Gastrocnemius medialis (tissue), 4 donors: Measurements from ENCODE around the gene RHPN2.

Experiments
- POLR2A ChIP-seq, 2 donors: fragments of 450-650 bp; IDR thresholded peaks; one replicate each; pipeline ENCODE4 v1.6.1; 2017; ENCODE audit warnings: antibody characterized with exemption in 2 of 2, mild to moderate bottlenecking in 2 of 2, moderate library complexity in 2 of 2
- TF ChIP-seq, protein P1 (sequence below), 5 experiments: fragments of 450-650 bp in 3 of 5; fragments of 200-600 bp in 2 of 5; sonication (generic) in 2 of 5; IDR thresholded peaks in 4 of 5; conservative IDR thresholded peaks in 1 of 5; 1 replicate in 4 of 5; 2 replicates in 1 of 5; pipeline ENCODE4 v1.5.1; 2016 to 2019; ENCODE audit warnings: antibody characterized with exemption in 5 of 5, mild to moderate bottlenecking in 3 of 5, moderate library complexity in 3 of 5

DNA sequence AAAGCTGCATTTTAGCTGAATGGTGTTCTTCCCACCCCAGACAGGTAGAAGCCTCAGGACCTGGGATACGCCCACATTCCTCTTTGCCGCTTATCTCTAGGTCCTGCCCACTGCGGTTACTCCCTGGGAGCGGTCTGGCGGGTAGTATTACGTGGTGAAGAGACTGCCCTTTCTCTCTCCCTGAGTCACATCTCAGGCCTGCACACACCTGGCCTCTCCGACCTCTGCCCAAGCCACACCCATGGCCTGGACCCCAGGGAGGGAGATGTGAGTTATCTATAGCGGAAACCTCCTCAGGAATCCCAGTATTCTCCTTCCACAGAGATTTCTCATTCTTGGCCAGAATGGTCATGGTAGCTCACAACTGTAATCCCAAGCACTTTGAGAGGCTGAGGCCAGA, 17.3 kb downstream of the RHPN2 start:
- TF ChIP-seq, protein P1, sequence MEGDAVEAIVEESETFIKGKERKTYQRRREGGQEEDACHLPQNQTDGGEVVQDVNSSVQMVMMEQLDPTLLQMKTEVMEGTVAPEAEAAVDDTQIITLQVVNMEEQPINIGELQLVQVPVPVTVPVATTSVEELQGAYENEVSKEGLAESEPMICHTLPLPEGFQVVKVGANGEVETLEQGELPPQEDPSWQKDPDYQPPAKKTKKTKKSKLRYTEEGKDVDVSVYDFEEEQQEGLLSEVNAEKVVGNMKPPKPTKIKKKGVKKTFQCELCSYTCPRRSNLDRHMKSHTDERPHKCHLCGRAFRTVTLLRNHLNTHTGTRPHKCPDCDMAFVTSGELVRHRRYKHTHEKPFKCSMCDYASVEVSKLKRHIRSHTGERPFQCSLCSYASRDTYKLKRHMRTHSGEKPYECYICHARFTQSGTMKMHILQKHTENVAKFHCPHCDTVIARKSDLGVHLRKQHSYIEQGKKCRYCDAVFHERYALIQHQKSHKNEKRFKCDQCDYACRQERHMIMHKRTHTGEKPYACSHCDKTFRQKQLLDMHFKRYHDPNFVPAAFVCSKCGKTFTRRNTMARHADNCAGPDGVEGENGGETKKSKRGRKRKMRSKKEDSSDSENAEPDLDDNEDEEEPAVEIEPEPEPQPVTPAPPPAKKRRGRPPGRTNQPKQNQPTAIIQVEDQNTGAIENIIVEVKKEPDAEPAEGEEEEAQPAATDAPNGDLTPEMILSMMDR (IDR thresholded peaks at IDR 0.05 in 4 of 5, conservative IDR thresholded peaks at IDR 0.05 in 1 of 5) = no peak
- no peak for TF ChIP-seq POLR2A (IDR thresholded peaks at IDR 0.05)
